Inflammatory macrophage treated with lipopolysaccharide for 4 hours (primary cell): ENCODE data around the gene HOXC10.

Experiments
- DNase-seq: peaks from one replicate; pipeline ENCODE4 v3.0.0-alpha.2; 2020

Gene HOXC10

DNA sequence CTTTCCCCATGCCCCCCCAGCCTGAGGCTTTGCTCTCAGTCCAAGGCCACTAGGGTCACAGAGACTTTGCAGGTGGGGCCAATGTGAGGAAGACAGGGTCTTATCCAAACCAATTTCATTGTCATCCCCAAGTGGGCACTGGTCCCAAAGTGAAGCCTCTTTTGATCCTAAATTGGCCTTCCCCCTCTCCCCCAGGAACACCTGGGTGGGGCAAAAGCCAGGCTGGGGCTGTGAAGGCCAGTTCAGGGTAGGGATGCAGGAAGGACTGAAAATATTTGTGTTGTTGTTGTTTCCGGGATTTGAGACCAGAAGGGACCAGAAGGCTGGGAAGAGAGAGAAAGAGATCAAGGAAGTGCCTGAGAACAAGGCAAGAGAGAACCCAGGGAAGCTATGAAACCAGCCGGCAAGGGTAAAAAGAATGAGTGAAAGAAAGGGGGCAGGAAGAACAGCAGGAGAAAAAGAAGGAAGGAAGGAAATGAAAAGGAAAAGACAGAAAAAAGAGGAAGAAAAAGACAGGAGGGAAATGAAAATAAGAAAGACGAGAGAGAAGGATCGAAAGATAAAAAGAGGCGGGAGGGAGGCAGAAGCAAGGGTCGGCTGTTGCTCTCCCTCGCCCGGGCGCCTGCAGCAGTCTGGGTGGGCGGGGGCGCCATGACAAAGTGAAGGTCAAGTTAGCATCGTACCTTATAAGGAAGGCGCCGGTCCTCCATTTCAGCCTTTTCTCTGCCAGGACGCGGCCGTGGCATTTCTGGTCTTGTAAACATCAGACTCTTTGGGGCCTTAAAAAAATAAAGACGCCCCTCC, 19.5 kb upstream of the HOXC10 start:
- no peak for DNase-seq

GRCh38 chr12:53966085-53966384, 18.9 kb upstream of the HOXC10 start:
- no peak for DNase-seq

GRCh38 chr12:53966385-53967133, 18.4 kb upstream of the HOXC10 start:
- DNase-seq = no peak

- DNase-seq = no peak
Measured at GRCh38 chr12:53967421-53967925, 17.5 kb upstream of the HOXC10 start.

- DNase-seq = no peak
Measured at GRCh38 chr12:53968214-53969127, 16.5 kb upstream of the HOXC10 start.

DNA sequence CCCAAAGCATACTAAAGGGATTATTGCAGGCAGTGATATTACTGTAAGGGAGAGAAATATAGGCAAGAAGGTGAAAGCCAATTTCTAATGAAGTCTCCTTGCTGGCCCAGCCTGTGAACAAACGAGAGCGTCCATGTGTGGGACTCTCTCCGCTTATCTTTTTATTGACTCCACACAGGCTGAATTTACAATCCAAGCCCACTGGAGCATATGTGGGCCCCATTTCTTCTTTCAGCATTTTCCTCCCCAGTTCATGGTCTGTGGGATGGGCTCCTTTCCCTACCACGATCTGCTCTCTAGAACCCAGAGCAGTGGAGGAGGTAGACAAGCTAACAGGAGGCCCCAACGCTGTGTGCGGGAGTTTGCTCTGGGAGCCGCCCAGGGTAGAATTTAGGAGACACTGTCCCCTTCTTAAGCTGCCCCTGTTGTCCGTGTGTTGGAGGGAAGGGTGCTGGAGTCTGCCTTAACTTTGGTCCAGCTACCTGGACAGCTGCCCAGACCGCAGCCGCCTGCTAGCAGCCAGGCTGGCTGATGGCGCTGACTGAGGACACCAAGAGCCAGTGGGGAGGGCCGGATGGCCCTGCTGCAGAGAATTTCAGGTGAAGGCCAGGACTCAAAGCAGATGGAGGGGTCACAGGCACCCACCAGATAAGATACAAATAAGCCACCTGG, 15.2 kb upstream of the HOXC10 start:
- DNase-seq = no peak

- DNase-seq = no peak
Measured at GRCh38 chr12:53970451-53970850, 14.5 kb upstream of the HOXC10 start.

GRCh38 chr12:53971129-53971528, 13.8 kb upstream of the HOXC10 start:
- DNase-seq = no peak

DNA sequence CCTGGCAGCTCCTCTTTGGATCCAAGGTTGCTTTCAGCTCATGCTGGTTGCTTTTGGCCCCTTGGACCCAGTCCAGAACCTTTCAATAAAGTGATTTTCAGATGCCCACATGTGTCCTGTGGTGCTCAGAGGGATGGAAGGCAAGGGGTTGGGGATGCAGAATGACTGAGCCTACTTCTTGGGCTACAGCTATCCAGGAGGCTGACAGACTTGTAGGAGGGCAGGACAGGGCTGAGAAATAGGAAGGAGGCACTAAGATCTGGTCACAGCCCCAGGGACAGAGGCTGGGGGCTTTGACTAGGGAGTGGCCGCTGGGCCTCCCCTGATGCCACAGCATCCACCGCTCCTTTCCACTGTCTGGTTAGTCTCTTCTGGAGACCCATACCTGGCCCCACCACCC, 13.3 kb upstream of the HOXC10 start:
- no peak for DNase-seq

- DNase-seq = no peak
Measured at GRCh38 chr12:53972152-53972702, 12.7 kb upstream of the HOXC10 start.

GRCh38 chr12:53972722-53973235, 12.2 kb upstream of the HOXC10 start, which contains the start of gene HOXC11:
TSS of gene HOXC11 (plus strand) at chr12:53973126. CDS start at chr12:53973242, 116 bp downstream.
- DNase-seq = no peak

DNA sequence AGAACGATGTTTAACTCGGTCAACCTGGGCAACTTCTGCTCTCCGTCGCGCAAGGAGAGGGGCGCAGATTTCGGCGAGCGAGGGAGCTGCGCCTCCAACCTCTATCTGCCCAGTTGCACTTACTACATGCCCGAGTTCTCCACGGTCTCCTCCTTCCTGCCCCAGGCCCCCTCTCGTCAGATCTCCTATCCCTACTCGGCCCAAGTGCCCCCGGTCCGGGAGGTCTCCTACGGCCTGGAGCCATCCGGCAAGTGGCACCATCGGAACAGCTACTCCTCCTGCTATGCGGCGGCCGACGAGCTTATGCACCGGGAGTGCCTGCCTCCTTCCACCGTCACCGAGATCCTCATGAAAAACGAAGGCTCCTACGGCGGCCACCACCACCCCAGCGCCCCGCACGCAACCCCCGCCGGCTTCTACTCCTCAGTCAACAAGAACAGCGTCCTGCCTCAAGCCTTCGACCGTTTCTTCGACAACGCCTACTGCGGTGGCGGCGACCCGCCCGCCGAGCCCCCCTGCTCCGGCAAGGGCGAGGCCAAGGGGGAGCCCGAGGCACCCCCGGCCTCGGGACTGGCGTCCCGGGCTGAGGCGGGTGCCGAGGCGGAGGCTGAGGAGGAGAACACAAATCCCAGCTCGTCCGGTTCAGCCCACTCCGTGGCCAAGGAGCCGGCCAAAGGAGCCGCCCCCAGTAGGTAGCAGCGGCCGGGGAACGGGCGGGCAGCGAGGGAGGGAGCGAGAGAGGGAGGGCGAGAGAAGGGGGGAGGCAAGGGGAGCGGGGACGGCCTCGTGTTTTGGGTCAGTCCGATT, 11.5 kb upstream of the HOXC10 start:
- no peak for DNase-seq

GRCh38 chr12:53974084-53975063, 10.6 kb upstream of the HOXC10 start, which contains the start of gene HOTAIR:
TSS of gene HOTAIR (minus strand) at chr12:53974954.
- no peak for DNase-seq

- DNase-seq = no peak
Measured at GRCh38 chr12:53975064-53975471, 9.9 kb upstream of the HOXC10 start.

GRCh38 chr12:53975479-53976152, 9.3 kb upstream of the HOXC10 start:
- DNase-seq = no peak

GRCh38 chr12:53976172-53976822, 8.6 kb upstream of the HOXC10 start:
- no peak for DNase-seq

- DNase-seq = no peak
Measured at GRCh38 chr12:53976823-53977595, 7.9 kb upstream of the HOXC10 start.
